OCI-LY7 (cell line): ENCODE data around the gene TRIM38. TPM values are rescaled to one million over a fixed set of nuclear protein-coding genes. Genes with fewer than 3 reads are reported as not detected.
A peak's percentile ranks its signal among the peaks of the same experiment; 100 is the strongest.

Experiments
- BruUV-seq: library from RNA; stranded (reverse); fragments of 400-500 nt; replicated peaks from 2 replicates; lab custom pipeline; 2021; lab: Mats Ljungman, UMichigan
- CTCF ChIA-PET: fragments of 300-600 bp; sonication (Branson Sonifier 250); formaldehyde crosslinking; loops from one replicate; lab custom pipeline; 2022; ENCODE audit warnings: antibody characterized with exemption; ENCODE audit not compliant: unreplicated experiment; lab: Charles Lee
- POLR2A ChIA-PET: fragments of 300-600 bp; sonication (Branson Sonifier 250); formaldehyde crosslinking; loops from one replicate; lab custom pipeline; 2022; ENCODE audit warnings: antibody characterized with exemption; lab: Charles Lee
- DNase-seq: peaks from one replicate; pipeline ENCODE4 v3.0.0-alpha.2; 2015; ENCODE audit warnings: low spot score
- H2AFZ ChIP-seq: fragments of 200-600 bp; sonication (generic), shearing (Covaris generic); 2 replicates; pipeline ENCODE4 v1.6.1; 2014; ENCODE audit warnings: mild to moderate bottlenecking, antibody characterized with exemption, low read length, moderate library complexity
- H3K27ac ChIP-seq: fragments of 200-600 bp; sonication (generic); 2 replicates; pipeline ENCODE4 v1.5.1; 2014; ENCODE audit warnings: mixed run types, low read depth, mild to moderate bottlenecking, moderate library complexity, low read length, inconsistent platforms; ENCODE audit not compliant: poor library complexity, severe bottlenecking
- H3K36me3 ChIP-seq: fragments of 200-600 bp; sonication (generic); 2 replicates; pipeline ENCODE4 v1.6.1; 2014; ENCODE audit warnings: mild to moderate bottlenecking, antibody characterized with exemption, low read length, moderate library complexity, mixed read lengths; ENCODE audit not compliant: insufficient read depth
- H3K4me1 ChIP-seq: fragments of 200-600 bp; sonication (generic); 2 replicates; pipeline ENCODE4 v1.5.1; 2014; ENCODE audit warnings: mild to moderate bottlenecking, low read length; ENCODE audit not compliant: insufficient read depth, poor library complexity, severe bottlenecking
- H3K4me2 ChIP-seq: fragments of 200-600 bp; sonication (generic); 2 replicates; pipeline ENCODE4 v1.6.1; 2014; ENCODE audit warnings: mild to moderate bottlenecking, low read length
- H3K4me3 ChIP-seq: fragments of 200-600 bp; sonication (generic); 2 replicates; pipeline ENCODE4 v1.5.1; 2014; ENCODE audit warnings: mild to moderate bottlenecking, low read depth, low read length; ENCODE audit not compliant: poor library complexity, severe bottlenecking
- H3K79me2 ChIP-seq: fragments of 200-600 bp; sonication (generic); 2 replicates; pipeline ENCODE4 v1.6.1; 2016; ENCODE audit warnings: low read depth, mild to moderate bottlenecking, low read length, moderate library complexity, mixed read lengths; ENCODE audit not compliant: insufficient read depth
- H3K9me2 ChIP-seq: fragments of 200-600 bp; sonication (generic); 2 replicates; pipeline ENCODE4 v1.6.1; 2016; ENCODE audit warnings: mild to moderate bottlenecking, low read length, mixed read lengths; ENCODE audit not compliant: insufficient read depth
- H3K9me3 ChIP-seq: fragments of 200-600 bp; sonication (generic); 2 replicates; pipeline ENCODE4 v1.6.1; 2014; ENCODE audit warnings: mild to moderate bottlenecking, mixed run types, low read length, mixed read lengths
- H4K20me1 ChIP-seq: fragments of 200-600 bp; sonication (generic); 2 replicates; pipeline ENCODE4 v1.6.1; 2014; ENCODE audit warnings: mild to moderate bottlenecking, antibody characterized with exemption, low read length, moderate library complexity, mixed read lengths; ENCODE audit not compliant: insufficient read depth
- EZH2phosphoT487 ChIP-seq: fragments of 200-600 bp; sonication (generic); IDR thresholded peaks from 2 replicates; pipeline ENCODE4 v1.6.1; 2018; ENCODE audit warnings: low read depth, borderline replicate concordance, mild to moderate bottlenecking, mixed run types, antibody characterized with exemption, low read length, moderate library complexity, mixed read lengths
- intact Hi-C: fragments of 100-400 bp; cut with micrococcal nuclease; formaldehyde crosslinking; loops from one replicate; pipeline ENCODE4 v1.10.0; 2022; ENCODE audit not compliant: unreplicated experiment
- total RNA-seq, 2 experiments: library from RNA; depleted of rRNA in 1 of 2; stranded (reverse); fragments of >200 nt in 1 of 2; shearing (Covaris generic) in 1 of 2; gene quantifications; 2 replicates each; pipeline ENCODE4 v1.2.3, GENCODE V29; 2014 to 2022
- TF ChIP-seq, protein P1 (sequence below): fragments of 200-600 bp; sonication (generic); conservative IDR thresholded peaks from 2 replicates; pipeline ENCODE4 v1.5.1; 2014; ENCODE audit warnings: mild to moderate bottlenecking, antibody characterized with exemption, low read length, moderate library complexity, mixed read lengths

The TRIM38 gene
- total RNA-seq, 2 experiments from 2014 or later, result 12.8 to 14.8 TPM

DNA sequence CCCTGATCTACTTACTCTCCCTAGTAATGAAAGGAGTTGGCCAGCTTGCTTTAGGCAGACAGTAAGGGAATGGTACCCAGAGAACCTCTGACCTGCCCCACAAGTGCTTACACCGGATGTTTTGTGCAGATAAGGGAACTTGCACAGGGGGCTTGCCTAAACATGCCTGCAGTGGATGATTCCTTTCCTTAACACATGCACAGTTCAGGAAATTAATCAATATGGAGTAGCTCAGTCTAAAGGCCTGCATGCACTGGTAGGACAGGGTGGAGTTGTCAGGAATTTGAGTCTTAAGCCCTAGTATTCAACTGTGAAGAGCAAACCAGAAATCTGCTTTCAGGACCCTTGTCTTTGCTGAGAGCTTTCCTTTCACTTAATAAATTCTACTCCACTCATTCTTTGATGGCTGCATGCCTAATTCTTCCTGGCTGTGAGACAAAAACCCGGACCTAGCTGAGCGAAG is 3.9 kb upstream of the TRIM38 start:
- Histone ChIP-seq H4K20me1 (no peaks in the 10 kb centered on the region), H3K4me3 (no peak overlapping the region), H3K27ac (no peak overlapping the region), H3K9me2 (no peaks in the 10 kb centered on the region), H3K79me2 (peaks cover 8% of the 10 kb centered on the region), H2AFZ (no peak overlapping the region), H3K36me3 (peaks cover 7% of the 10 kb centered on the region; the same call in 1 of the 2 replicates), H3K4me1 (peaks cover 24% of the 10 kb centered on the region), H3K9me3 (peaks cover 31% of the 10 kb centered on the region; the same call in 1 of the 2 replicates), H3K4me2 (no peak overlapping the region)
- POLR2A ChIA-PET, result no interaction called here
- intact Hi-C loops, result no loop called here
- no peak for TF ChIP-seq EZH2phosphoT487
- TF ChIP-seq, protein P1, sequence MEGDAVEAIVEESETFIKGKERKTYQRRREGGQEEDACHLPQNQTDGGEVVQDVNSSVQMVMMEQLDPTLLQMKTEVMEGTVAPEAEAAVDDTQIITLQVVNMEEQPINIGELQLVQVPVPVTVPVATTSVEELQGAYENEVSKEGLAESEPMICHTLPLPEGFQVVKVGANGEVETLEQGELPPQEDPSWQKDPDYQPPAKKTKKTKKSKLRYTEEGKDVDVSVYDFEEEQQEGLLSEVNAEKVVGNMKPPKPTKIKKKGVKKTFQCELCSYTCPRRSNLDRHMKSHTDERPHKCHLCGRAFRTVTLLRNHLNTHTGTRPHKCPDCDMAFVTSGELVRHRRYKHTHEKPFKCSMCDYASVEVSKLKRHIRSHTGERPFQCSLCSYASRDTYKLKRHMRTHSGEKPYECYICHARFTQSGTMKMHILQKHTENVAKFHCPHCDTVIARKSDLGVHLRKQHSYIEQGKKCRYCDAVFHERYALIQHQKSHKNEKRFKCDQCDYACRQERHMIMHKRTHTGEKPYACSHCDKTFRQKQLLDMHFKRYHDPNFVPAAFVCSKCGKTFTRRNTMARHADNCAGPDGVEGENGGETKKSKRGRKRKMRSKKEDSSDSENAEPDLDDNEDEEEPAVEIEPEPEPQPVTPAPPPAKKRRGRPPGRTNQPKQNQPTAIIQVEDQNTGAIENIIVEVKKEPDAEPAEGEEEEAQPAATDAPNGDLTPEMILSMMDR, result no peak
- BruUV-seq, result no TSS peak
- DNase-seq, result peak; percentile 17
- CTCF ChIA-PET, result no interaction called here

DNA sequence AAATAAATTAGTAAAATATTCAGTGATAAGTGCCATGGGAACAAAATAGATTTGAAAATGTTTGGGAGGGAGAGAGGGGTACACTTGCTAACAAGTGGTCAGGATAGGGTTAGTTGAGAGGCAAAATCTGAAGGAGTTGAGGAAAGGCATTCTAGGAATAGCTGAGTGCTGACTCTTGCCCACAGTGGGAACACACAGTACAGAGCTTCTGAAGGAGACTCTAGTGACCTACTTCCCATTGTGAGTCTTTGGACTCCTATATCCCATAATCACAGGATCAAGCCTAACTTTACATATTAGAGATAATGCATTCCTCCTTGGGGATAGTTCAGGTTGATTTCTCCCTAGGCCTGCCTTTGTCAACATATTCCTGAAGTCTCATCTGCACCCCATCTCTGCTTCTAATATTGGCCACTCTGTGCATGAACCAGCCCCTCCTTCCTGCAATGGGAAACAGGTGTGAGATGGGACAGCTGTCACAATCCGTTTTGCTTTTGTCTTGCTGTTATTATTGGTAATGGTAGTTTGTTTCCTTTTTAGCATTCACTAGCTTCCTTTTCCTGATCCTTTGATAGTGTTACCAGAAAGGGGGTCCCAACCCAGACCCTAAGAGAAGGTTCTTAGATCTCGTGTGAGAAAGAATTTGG is 2.6 kb upstream of the TRIM38 start:
- H2AFZ ChIP-seq, result no peak overlapping the region
- H3K27ac ChIP-seq, result no peak overlapping the region
- no peak overlapping the region for H3K4me3 ChIP-seq
- TF ChIP-seq, protein P1, result no peak
- TF ChIP-seq EZH2phosphoT487, result no peak
- CTCF ChIA-PET, result no interaction called here
- no peaks in the 10 kb centered on the region for H3K9me2 ChIP-seq
- peaks cover 15% of the 10 kb centered on the region for H3K36me3 ChIP-seq
- H3K79me2 ChIP-seq, result peaks cover 21% of the 10 kb centered on the region
- no peaks in the 10 kb centered on the region for H4K20me1 ChIP-seq
- peaks cover 31% of the 10 kb centered on the region; the same call in 1 of the 2 replicates for H3K9me3 ChIP-seq
- no TSS peak for BruUV-seq
- peaks cover 33% of the 10 kb centered on the region for H3K4me1 ChIP-seq
- peak; percentile 28 for DNase-seq
- POLR2A ChIA-PET, result interaction anchor here (0.6 to 1.0 kb wide), 3 partner anchors 49 to 62 kb away, joined by 3 to 4 read pairs (median 3); a partner anchor contains a TSS
- intact Hi-C loops, result no loop called here
- peak overlapping the region; percentile 31 for H3K4me2 ChIP-seq

DNA sequence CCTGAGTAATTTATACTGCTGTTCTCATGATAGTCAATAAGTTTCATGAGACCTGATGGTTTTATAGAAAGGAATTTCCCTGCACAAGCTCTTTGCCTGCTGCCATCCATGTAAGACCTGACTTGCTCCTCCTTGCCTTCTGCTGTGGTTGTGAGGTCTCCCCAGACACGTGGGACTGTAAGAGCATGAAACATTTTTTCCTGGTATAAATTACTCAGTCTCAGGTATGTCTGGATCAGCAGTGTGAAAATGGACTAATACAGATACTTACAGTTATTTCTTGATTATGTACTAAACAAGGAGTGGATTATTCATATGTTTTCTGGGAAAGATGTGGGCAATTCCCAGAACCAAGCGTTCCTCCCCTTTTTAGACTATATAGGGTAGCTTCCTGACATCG is 1.9 kb upstream of the TRIM38 start:
- no TSS peak for BruUV-seq
- Histone ChIP-seq H3K9me3 (peaks cover 31% of the 10 kb centered on the region; the same call in 1 of the 2 replicates), H3K4me3 (no peak overlapping the region), H4K20me1 (no peaks in the 10 kb centered on the region), H2AFZ (no peak overlapping the region), H3K4me1 (peaks cover 39% of the 10 kb centered on the region), H3K79me2 (peaks cover 28% of the 10 kb centered on the region), H3K27ac (no peak overlapping the region), H3K4me2 (no peak overlapping the region), H3K9me2 (no peaks in the 10 kb centered on the region), H3K36me3 (peaks cover 22% of the 10 kb centered on the region)
- POLR2A ChIA-PET, result interaction anchor here (0.9 to 3.4 kb wide), 3 partner anchors 10 to 61 kb away, joined by 3 to 25 read pairs (median 3); no protein-coding TSS in a partner anchor
- TF ChIP-seq, protein P1, result no peak
- TF ChIP-seq EZH2phosphoT487, result no peak
- CTCF ChIA-PET, result no interaction called here
- peak; percentile 15 for DNase-seq
- intact Hi-C loops, result no loop called here
